GM12864 (cell line): Measurements from ENCODE around the gene TMEM190.

ENCODE experiments used
- DNase-seq: peaks from one replicate; pipeline ENCODE4 v3.0.0-alpha.2; 2011; ENCODE audit warnings: low read depth
- H3K4me3 ChIP-seq: 2 replicates; pipeline ENCODE4 v1.5.1; 2011; ENCODE audit warnings: mild to moderate bottlenecking, low read depth, low read length, control low read depth
- CTCF ChIP-seq: IDR thresholded peaks from 2 replicates; pipeline ENCODE4 v1.5.1; 2011; ENCODE audit warnings: low read depth, mild to moderate bottlenecking, moderate library complexity, low read length, control low read depth, inconsistent platforms; ENCODE audit errors: missing control alignments

The TMEM190 gene

GRCh38 chr19:55346725-55347441 is 29.7 kb upstream of the TMEM190 start:
- no peak for TF ChIP-seq CTCF
- H3K4me3 ChIP-seq, result no peak overlapping the region
- DNase-seq, result no peak

- no peak for TF ChIP-seq CTCF
- DNase-seq, result no peak
- H3K4me3 ChIP-seq, result no peak overlapping the region
These were observed 29.1 kb upstream of the TMEM190 start for GRCh38 chr19:55347442-55348009.

GRCh38 chr19:55348317-55349034 is 28.1 kb upstream of the TMEM190 start:
- no peak overlapping the region for H3K4me3 ChIP-seq
- DNase-seq, result no peak

GRCh38 chr19:55350620-55351315 is 25.9 kb upstream of the TMEM190 start:
- no peak for TF ChIP-seq CTCF
- DNase-seq, result no peak
- no peak overlapping the region for H3K4me3 ChIP-seq

More at GRCh38 chr19:55348317-55349034, 28.1 kb upstream of the TMEM190 start:
- TF ChIP-seq CTCF, result no peak

GRCh38 chr19:55352040-55352439 is 24.6 kb upstream of the TMEM190 start:
- H3K4me3 ChIP-seq, result no peak overlapping the region
- DNase-seq, result no peak
- TF ChIP-seq CTCF, result no peak

GRCh38 chr19:55352549-55353145 is 24.0 kb upstream of the TMEM190 start:
- no peak for DNase-seq
- H3K4me3 ChIP-seq, result no peak overlapping the region
- TF ChIP-seq CTCF, result no peak
